WERI-Rb-1 (cell line): ENCODE data around the gene PAK5.

Source experiments
- DNase-seq: peaks from one replicate; pipeline ENCODE4 v3.0.0-alpha.2; 2020
- H3K27ac ChIP-seq: fragments of 250-450 bp; sonication (Bioruptor Pico); 2 replicates; pipeline ENCODE4 v1.5.1; 2020; ENCODE audit warnings: mild to moderate bottlenecking, moderate library complexity
- H3K27me3 ChIP-seq: fragments of 250-450 bp; sonication (Bioruptor Pico); 2 replicates; pipeline ENCODE4 v1.5.1; 2021; ENCODE audit warnings: mild to moderate bottlenecking, low read depth, moderate library complexity; ENCODE audit not compliant: insufficient read depth, severe bottlenecking
- H3K36me3 ChIP-seq: fragments of 250-450 bp; sonication (Bioruptor Pico); 2 replicates; pipeline ENCODE4 v1.5.1; 2020; ENCODE audit warnings: mild to moderate bottlenecking, moderate library complexity
- H3K4me3 ChIP-seq: 2 replicates; pipeline ENCODE4 v1.5.1; 2011; ENCODE audit warnings: low read depth, mild to moderate bottlenecking, control low read depth, low read length
- H3K9me3 ChIP-seq: fragments of 250-450 bp; sonication (Bioruptor Pico); 2 replicates; pipeline ENCODE4 v1.5.1; 2021; ENCODE audit warnings: mild to moderate bottlenecking, moderate library complexity; ENCODE audit not compliant: severe bottlenecking
- CTCF ChIP-seq: IDR thresholded peaks from 2 replicates; pipeline ENCODE4 v1.5.1; 2011; ENCODE audit warnings: low read depth, mild to moderate bottlenecking, control low read depth, inconsistent platforms, low read length

The PAK5 gene

GRCh38 chr20:9710685-9711084, 128.2 kb downstream of the PAK5 start:
- TF ChIP-seq CTCF: no peak
- no peaks in the 10 kb centered on the region for H3K36me3 ChIP-seq
- H3K9me3 ChIP-seq: no peaks in the 10 kb centered on the region

GRCh38 chr20:9705722-9706476, 133.0 kb downstream of the PAK5 start:
- H3K36me3 ChIP-seq: no peaks in the 10 kb centered on the region
- no peak for DNase-seq
- no peak overlapping the region for H3K27ac ChIP-seq
- H3K27me3 ChIP-seq: no peaks in the 10 kb centered on the region
- H3K4me3 ChIP-seq: no peak overlapping the region
- no peaks in the 10 kb centered on the region for H3K9me3 ChIP-seq
- TF ChIP-seq CTCF: no peak

More at GRCh38 chr20:9710685-9711084, 128.2 kb downstream of the PAK5 start:
- DNase-seq: no peak
- Histone ChIP-seq H3K27ac (no peak overlapping the region), H3K4me3 (no peak overlapping the region), H3K27me3 (no peaks in the 10 kb centered on the region)

GRCh38 chr20:9699181-9699580, 139.7 kb downstream of the PAK5 start:
- Histone ChIP-seq H3K27me3 (no peaks in the 10 kb centered on the region), H3K9me3 (no peaks in the 10 kb centered on the region), H3K4me3 (no peak overlapping the region), H3K27ac (no peak overlapping the region), H3K36me3 (no peaks in the 10 kb centered on the region)
- no peak for TF ChIP-seq CTCF
- DNase-seq: no peak

- TF ChIP-seq CTCF: no peak
- no peak for DNase-seq
- Histone ChIP-seq H3K36me3 (no peaks in the 10 kb centered on the region), H3K27me3 (no peaks in the 10 kb centered on the region), H3K9me3 (no peaks in the 10 kb centered on the region), H3K27ac (no peak overlapping the region), H3K4me3 (no peak overlapping the region)
Observed at GRCh38 chr20:9689041-9689440, 149.8 kb downstream of the PAK5 start.

- DNase-seq: no peak
- H3K27me3 ChIP-seq: no peaks in the 10 kb centered on the region
- H3K27ac ChIP-seq: no peak overlapping the region
- H3K4me3 ChIP-seq: no peak overlapping the region
- TF ChIP-seq CTCF: no peak
- no peaks in the 10 kb centered on the region for H3K36me3 ChIP-seq
- no peaks in the 10 kb centered on the region for H3K9me3 ChIP-seq
Observed at GRCh38 chr20:9686866-9687265, 152.0 kb downstream of the PAK5 start.

GRCh38 chr20:9686455-9686854, 152.4 kb downstream of the PAK5 start:
- Histone ChIP-seq H3K27me3 (no peaks in the 10 kb centered on the region), H3K36me3 (no peaks in the 10 kb centered on the region), H3K4me3 (no peak overlapping the region), H3K27ac (no peak overlapping the region), H3K9me3 (no peaks in the 10 kb centered on the region)
- DNase-seq: no peak
- TF ChIP-seq CTCF: no peak
